Measurements from ENCODE around the gene GALNT8. TPM values are rescaled to one million over a fixed set of nuclear protein-coding genes. Genes with fewer than 3 reads are reported as not detected.

The GALNT8 gene
- total RNA-seq = not detected in 2 replicates

GRCh38 chr12:4719821-4720636 is at the start of gene GALNT8:
Gene GALNT8 (plus strand): TSS chr12:4720400. CDS start chr12:4720678, 278 bp downstream.

Other genes with a start within 250 kb of the GALNT8 start
- 12.7 and 15.1 TPM in 2 replicates for gene RAD51AP1, start 181.5 kb upstream of the GALNT8 start, total RNA-seq
- gene DYRK4, start 158.2 kb upstream of the GALNT8 start, total RNA-seq = 58.2 and 58.3 TPM in 2 replicates
- 0.18 TPM in 1 of 2 replicates, not detected in the other for gene AKAP3, start 71.3 kb upstream of the GALNT8 start, total RNA-seq
- gene NDUFA9, start 71.3 kb upstream of the GALNT8 start, total RNA-seq = 65.7 and 89.1 TPM in 2 replicates
- not detected in 2 replicates for gene KCNA1, start 189.5 kb downstream of the GALNT8 start, total RNA-seq

Measured in myometrial cell (primary cell).